Measurements from ENCODE around the gene TMEM132E. TPM values are rescaled to one million over a fixed set of nuclear protein-coding genes. Genes with fewer than 3 reads are reported as not detected.

The TMEM132E gene
- total RNA-seq, 1 experiment from 2014 or later, result 0.42 TPM

DNA sequence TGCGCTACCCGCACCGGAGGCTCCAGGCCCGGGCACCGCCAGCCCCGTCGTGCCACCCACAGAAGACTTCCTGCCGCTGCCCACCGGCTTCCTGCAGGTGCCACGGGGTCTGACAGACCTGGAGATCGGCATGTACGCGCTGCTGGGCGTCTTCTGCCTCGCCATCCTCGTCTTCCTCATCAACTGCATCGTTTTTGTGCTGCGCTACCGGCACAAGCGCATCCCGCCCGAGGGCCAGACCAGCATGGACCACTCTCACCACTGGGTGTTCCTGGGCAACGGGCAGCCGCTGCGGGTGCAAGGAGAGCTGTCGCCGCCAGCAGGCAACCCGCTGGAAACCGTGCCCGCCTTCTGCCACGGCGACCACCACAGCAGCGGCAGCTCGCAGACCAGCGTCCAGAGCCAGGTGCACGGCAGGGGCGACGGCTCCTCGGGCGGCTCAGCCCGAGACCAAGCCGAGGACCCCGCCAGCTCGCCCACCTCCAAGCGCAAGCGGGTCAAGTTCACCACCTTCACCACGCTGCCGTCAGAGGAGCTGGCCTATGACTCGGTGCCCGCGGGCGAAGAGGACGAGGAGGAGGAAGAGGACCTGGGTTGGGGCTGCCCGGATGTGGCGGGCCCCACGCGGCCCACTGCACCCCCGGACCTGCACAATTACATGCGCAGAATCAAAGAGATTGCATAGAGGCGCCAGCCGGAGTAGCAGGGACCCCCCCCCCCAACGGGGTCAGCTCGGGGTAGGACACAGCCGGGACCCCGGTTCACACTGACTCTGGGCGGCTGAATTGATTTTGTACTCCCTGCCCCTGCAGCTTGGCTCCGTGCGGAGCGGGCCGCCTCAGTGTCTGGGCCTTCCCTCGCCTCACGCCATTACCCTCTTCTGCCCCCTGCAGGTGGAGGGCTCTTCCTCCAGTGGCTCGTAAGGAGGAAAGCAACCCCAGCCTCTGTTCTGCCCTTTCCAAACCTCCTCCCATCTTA, 58.5 kb downstream of the TMEM132E start:
- Histone ChIP-seq H2BK120ac (ENCODE audit: low read depth, low read length, poor library complexity, severe bottlenecking) (no peak overlapping the region), H3K23ac (ENCODE audit: insufficient read length, low read depth, low read length) (no peak overlapping the region), H3K79me2 (ENCODE audit: insufficient read depth, low read length) (no peaks in the 10 kb centered on the region), H3K4ac (ENCODE audit: low read depth, low read length) (no peak overlapping the region), H2BK12ac (ENCODE audit: insufficient read length, low read depth, low read length) (no peak overlapping the region), H2AK5ac (ENCODE audit: insufficient read length, low read length) (no peak overlapping the region), H4K91ac (ENCODE audit: insufficient read length, low read depth, low read length) (no peak overlapping the region), H2AFZ (ENCODE audit: low read length) (no peak overlapping the region), H3K9ac (ENCODE audit: extremely low read depth, insufficient read length, low read length) (no peak overlapping the region), H4K8ac (replicated peaks; ENCODE audit: insufficient read length, low read depth, low read length) (no peak overlapping the region), H3K23me2 (ENCODE audit: insufficient read length, low read depth, low read length, poor library complexity, severe bottlenecking) (no peaks in the 10 kb centered on the region), H3K4me1 (ENCODE audit: insufficient read depth, low read length) (peaks cover 2% of the 10 kb centered on the region; the same call in 1 of the 2 replicates), H3K27me3 (ENCODE audit: insufficient read depth, low read length) (no peaks in the 10 kb centered on the region; the same call in 1 of the 2 replicates), H3K56ac (ENCODE audit: insufficient read length, low read depth, low read length) (no peak overlapping the region), H3K79me1 (ENCODE audit: insufficient read depth, low read depth, low read length, poor library complexity, severe bottlenecking) (no peaks in the 10 kb centered on the region), H3K27ac (ENCODE audit: insufficient read length, low read depth, low read length) (no peak overlapping the region), H3K9me3 (ENCODE audit: control insufficient read depth, low read depth, low read length) (no peaks in the 10 kb centered on the region), H3K4me2 (ENCODE audit: insufficient read depth, insufficient read length, low read length) (no peak overlapping the region), H3K14ac (ENCODE audit: insufficient read depth, low read length) (no peak overlapping the region; the same call in 1 of the 2 replicates), H2BK20ac (ENCODE audit: low read depth, low read length, poor library complexity, severe bottlenecking) (no peak overlapping the region), H4K5ac (ENCODE audit: insufficient read length, low read depth, low read length) (no peak overlapping the region), H2BK5ac (ENCODE audit: insufficient read length, low read length) (no peak overlapping the region), H2BK15ac (ENCODE audit: low read depth, low read length) (no peak overlapping the region), H4K20me1 (ENCODE audit: control insufficient read depth, insufficient read depth, insufficient read length) (no peaks in the 10 kb centered on the region), H3T11ph (ENCODE audit: low read length) (no peak overlapping the region), H3K18ac (ENCODE audit: insufficient read length, low read depth, low read length) (no peak overlapping the region)
- Mint-ChIP-seq H3K27ac (no peak overlapping the region), H3K27me3 (ENCODE audit: low read depth) (peaks cover 77% of the 10 kb centered on the region), H3K36me3 (ENCODE audit: insufficient read depth in 1 of 3, low read depth in 3 of 3) (no peaks in the 10 kb centered on the region), H3K4me3 (no peak overlapping the region), H3K9me3 (no peaks in the 10 kb centered on the region; a peak in 1 of 5 replicates), H3K4me1 (peaks cover 14 to 16% of the 10 kb centered on the region in 2 experiments)
- peak; percentile 91 for TF ChIP-seq CTCF (conservative IDR thresholded peaks at IDR 0.05)
- peak; percentile 92 for DNase-seq
- no CpG with 5 or more reads among the region's 73 CpGs for WGBS (ENCODE audit: extremely low coverage, insufficient read length, low lambda C conversion rate)
